ENCODE data around the gene INSRR. TPM values are rescaled to one million over a fixed set of nuclear protein-coding genes. Genes with fewer than 3 reads are reported as not detected.

The INSRR gene
- total RNA-seq, 1 experiment from 2014 or later, result not detected

- no peak overlapping the region for H3K27ac ChIP-seq (ENCODE audit: low read length)
- ChIA-PET POLR2A (no interaction called here), CTCF (interaction anchor here (0.6 kb wide), 1 partner anchor 11 kb away, joined by 4 read pairs; no protein-coding TSS in a partner anchor)
- H3K9me3 ChIP-seq (ENCODE audit: control insufficient read depth, insufficient read depth, low read depth, low read length), result no peaks in the 10 kb centered on the region
- TF ChIP-seq SIN3A (IDR thresholded peaks at IDR 0.05; ENCODE audit: borderline replicate concordance, insufficient read depth, low read depth, low read length), result no peak
- no peak for TF ChIP-seq TCF7L2 (IDR thresholded peaks at IDR 0.05; ENCODE audit: low read depth, low read length)
- TF ChIP-seq POLR2AphosphoS5 (IDR thresholded peaks at IDR 0.05; ENCODE audit: low read depth, low read length), result no peak
- TF ChIP-seq, protein P1, sequence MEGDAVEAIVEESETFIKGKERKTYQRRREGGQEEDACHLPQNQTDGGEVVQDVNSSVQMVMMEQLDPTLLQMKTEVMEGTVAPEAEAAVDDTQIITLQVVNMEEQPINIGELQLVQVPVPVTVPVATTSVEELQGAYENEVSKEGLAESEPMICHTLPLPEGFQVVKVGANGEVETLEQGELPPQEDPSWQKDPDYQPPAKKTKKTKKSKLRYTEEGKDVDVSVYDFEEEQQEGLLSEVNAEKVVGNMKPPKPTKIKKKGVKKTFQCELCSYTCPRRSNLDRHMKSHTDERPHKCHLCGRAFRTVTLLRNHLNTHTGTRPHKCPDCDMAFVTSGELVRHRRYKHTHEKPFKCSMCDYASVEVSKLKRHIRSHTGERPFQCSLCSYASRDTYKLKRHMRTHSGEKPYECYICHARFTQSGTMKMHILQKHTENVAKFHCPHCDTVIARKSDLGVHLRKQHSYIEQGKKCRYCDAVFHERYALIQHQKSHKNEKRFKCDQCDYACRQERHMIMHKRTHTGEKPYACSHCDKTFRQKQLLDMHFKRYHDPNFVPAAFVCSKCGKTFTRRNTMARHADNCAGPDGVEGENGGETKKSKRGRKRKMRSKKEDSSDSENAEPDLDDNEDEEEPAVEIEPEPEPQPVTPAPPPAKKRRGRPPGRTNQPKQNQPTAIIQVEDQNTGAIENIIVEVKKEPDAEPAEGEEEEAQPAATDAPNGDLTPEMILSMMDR (IDR thresholded peaks at IDR 0.05), result no peak
- no peak for TF ChIP-seq REST (IDR thresholded peaks at IDR 0.05; ENCODE audit: insufficient read depth in 1 of 2, low read depth in 2 of 2, low read length in 1 of 2)
- H3K27me3 ChIP-seq (ENCODE audit: control insufficient read depth, insufficient read depth, low read length), result no peaks in the 10 kb centered on the region
- ATAC-seq (no peak), DNase-seq (ENCODE audit: low read depth, low spot score) (no peak)
- no TSS peak for BruUV-seq (replicated peaks)
- no peak overlapping the region for H3K4me3 ChIP-seq (ENCODE audit: low read depth in 2 of 2, low read length in 2 of 2)
- no peaks in the 10 kb centered on the region for H3K36me3 ChIP-seq (ENCODE audit: control insufficient read depth, insufficient read depth, low read length)
- in situ Hi-C loops (cut with HindIII; ENCODE audit: low pct_unique_long_range_greater_than_20kb, low sequenced_read_pairs) (no loop called here), intact Hi-C loops (cut with micrococcal nuclease; ENCODE audit: unreplicated experiment) (no loop called here)
- H3K4me1 ChIP-seq (ENCODE audit: control insufficient read depth, insufficient read depth, low read length), result no peaks in the 10 kb centered on the region
These were observed 14.8 kb downstream of the INSRR start for GRCh38 chr1:156844102-156844501.

DNA sequence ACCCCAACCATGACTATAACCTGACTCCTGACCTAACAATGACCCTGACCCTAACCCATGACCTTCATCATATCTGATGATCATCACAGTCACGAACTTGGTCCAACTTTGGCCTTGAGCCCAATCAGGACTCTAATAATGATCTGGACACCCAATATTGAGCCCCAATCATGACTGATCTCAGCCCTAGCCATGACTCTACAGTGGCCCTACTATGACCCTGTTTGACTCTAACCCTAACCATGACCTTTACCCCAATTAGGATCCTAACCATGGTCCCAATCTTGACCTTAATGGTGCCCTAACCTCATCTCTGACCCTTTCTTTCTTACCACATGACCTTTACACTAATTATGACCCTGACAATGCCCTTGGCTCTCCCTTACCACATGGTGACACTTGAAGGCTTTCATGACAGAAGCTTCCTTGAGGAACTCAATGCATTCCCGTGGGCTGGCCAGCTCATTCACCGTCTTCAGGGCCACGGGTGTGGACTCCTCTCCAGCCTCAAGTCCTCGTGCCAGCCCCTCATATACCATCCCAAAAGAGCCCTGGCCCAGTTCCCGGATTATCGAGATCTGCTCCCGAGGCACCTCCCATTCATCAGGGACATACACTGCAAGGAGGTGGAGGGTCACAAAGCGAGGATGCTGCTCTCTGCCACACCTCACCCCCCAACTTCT is 16.2 kb downstream of the INSRR start:
- H3K27me3 ChIP-seq (ENCODE audit: control insufficient read depth, insufficient read depth, low read length), result no peaks in the 10 kb centered on the region
- intact Hi-C loops (cut with micrococcal nuclease; ENCODE audit: unreplicated experiment) (no loop called here), in situ Hi-C loops (cut with HindIII; ENCODE audit: low pct_unique_long_range_greater_than_20kb, low sequenced_read_pairs) (no loop called here)
- TF ChIP-seq POLR2AphosphoS5 (IDR thresholded peaks at IDR 0.05; ENCODE audit: low read depth, low read length), result no peak
- no peak for TF ChIP-seq REST (IDR thresholded peaks at IDR 0.05; ENCODE audit: insufficient read depth in 1 of 2, low read depth in 2 of 2, low read length in 1 of 2)
- TF ChIP-seq TCF7L2 (IDR thresholded peaks at IDR 0.05; ENCODE audit: low read depth, low read length), result no peak
- no peak for TF ChIP-seq SIN3A (IDR thresholded peaks at IDR 0.05; ENCODE audit: borderline replicate concordance, insufficient read depth, low read depth, low read length)
- TF ChIP-seq, protein P1 (IDR thresholded peaks at IDR 0.05), result no peak
- no peak overlapping the region for H3K27ac ChIP-seq (ENCODE audit: low read length)
- ATAC-seq (no peak), DNase-seq (ENCODE audit: low read depth, low spot score) (no peak)
- ChIA-PET CTCF (interaction anchor here (0.5 kb wide), 1 partner anchor 72 kb away, joined by 4 read pairs; no protein-coding TSS in a partner anchor), POLR2A (no interaction called here)
- no peak overlapping the region for H3K4me3 ChIP-seq (ENCODE audit: low read depth in 2 of 2, low read length in 2 of 2)
- H3K36me3 ChIP-seq (ENCODE audit: control insufficient read depth, insufficient read depth, low read length), result no peaks in the 10 kb centered on the region
- BruUV-seq (replicated peaks), result no TSS peak
- H3K9me3 ChIP-seq (ENCODE audit: control insufficient read depth, insufficient read depth, low read depth, low read length), result no peaks in the 10 kb centered on the region
- no peaks in the 10 kb centered on the region for H3K4me1 ChIP-seq (ENCODE audit: control insufficient read depth, insufficient read depth, low read length)
